Effector CD4-positive, alpha-beta T cell (primary cell): ENCODE data around the gene TTC1.
"Not testable (repeated sequence)": the region's sequence is repeated elsewhere in the genome, so short reads cannot be mapped to it uniquely, and the experiment has no call there.

Experiments
- DNase-seq: peaks from one replicate; pipeline ENCODE4 v3.0.0-alpha.2; 2020

Gene TTC1

DNA sequence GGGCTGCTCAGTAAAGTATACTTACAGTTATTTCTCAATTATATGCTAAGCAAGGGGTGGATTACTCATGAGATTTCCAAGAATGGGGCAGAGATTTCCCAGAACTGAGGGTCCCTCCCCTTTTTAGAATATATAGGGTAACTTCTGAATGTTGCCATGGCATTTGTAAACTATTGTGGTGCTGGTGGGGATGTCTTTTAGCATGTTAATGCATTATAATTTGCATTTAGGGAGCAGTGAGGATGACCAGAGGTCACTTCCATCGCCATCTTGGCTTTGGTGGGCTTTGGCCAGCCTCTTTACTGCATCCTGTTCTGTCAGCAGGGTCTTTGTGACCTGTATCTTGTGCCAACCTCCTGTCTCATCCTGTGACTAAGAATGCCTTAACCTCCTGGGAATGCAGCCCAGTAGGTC, 35.5 kb downstream of the TTC1 start:
- no peak for DNase-seq

DNA sequence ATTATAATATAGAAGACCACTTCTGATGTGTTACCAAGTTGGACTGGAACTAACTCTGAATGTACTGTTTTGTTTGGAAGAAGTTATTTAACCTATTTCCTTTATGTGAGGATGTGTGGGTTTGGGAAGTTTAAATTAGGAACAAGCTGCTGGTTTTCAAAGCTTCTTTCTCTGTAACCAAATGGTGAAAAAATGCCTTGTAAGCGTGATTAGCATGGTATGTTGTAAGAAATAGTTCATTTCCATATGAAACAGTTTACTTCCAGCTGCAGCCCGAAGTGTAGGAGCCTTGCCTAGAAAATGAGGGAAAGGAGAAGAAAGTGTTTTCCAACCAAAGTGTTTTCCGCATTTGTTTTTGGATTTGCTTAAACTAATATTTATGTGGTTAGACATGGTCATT, 36.0 kb downstream of the TTC1 start:
- DNase-seq: no peak

DNA sequence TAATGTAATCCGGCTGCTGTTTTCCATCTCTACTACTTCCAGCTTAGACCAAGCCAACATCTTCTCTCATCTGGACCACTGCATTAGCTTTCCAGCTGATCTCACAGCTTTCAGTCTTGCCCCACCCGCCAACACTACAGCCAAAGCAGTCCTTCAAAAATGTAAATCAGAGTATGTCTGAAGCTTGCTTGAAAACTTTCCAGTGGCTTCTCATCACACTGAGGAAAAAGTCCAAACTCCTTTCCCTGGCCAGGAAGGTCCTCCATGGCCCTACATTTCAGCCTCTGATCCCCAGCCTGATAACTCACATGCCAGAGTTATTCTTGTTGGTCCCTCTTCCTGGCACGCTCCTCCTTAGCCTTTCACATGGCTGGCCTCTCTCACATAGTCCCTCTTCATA, 38.5 kb downstream of the TTC1 start:
- no peak for DNase-seq

DNA sequence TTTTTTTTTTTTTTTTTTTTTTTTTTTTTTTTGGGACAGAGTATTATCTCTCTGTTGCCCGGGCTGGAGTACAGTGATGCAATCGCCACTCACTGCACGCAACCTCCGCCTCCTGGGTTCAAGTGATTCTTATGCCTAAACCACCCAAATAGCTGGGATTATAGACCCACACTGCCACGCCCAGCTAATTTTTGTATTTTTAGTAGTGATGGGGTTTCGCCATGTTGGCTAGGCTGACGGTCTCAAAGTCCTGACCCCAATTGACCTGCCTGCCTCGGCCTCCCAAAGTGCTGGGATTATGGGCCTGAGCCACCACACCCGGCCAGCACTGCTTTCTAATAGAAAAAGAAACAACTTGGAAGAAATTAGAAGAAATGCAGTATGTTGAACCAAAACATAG, 39.2 kb downstream of the TTC1 start:
- DNase-seq: no peak

DNA sequence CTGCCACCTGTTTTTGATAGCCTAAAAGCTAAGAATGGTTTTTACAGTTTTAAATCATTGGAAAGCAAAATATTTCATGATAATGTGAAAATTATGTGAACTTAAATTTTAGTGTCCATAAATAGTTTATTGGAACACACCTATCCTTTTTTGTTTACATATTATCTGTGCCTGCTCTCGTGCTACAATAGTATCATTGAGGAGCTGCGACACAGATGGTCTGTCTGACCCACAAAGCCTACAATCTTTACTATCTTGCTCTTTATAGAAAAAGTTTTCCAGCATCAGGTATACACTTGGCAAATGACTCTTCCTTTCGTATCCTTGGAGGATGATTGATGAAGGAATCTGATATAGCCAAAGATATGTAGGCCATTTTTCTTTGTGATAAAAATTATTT, 40.2 kb downstream of the TTC1 start:
- DNase-seq: no peak

DNA sequence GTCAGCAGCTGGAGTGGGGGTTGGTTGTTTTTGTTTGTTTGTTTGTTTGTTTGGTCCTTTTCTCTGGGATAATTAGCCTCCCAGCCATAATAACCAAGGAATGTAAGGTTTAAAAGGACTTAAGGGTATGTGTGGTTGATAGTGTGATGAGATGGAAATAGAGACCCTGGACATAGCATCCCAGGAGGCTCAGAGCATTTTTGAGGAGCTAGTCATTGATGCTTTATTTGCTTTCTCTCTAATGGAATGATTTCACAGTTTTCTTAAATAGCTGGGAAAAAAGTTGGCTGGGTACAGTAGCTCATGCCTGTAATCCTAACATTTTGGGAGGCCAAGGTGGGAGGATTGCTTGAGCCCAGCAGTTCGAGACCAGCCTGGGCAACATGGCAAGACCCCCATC, 45.1 kb downstream of the TTC1 start:
- DNase-seq: no peak

DNA sequence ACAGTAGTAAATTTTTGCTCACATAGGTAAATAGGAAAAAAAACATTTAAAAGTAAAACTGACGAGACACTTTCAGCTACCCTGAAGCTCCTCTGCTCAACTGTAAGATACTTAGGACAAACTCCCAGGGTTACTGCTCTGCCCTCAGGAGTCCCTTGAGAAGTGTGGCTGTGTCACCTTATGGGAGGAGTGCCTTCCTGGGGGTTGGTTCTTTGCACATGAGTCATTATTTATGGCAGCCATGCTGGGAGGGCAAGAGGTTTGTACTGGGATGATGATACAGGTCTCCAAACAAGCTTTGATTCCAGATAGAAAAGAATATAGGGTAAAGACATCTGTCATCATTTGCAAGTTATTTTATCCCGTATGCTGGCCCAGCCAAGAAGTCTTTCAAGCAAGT, 45.9 kb downstream of the TTC1 start:
- no peak for DNase-seq

DNA sequence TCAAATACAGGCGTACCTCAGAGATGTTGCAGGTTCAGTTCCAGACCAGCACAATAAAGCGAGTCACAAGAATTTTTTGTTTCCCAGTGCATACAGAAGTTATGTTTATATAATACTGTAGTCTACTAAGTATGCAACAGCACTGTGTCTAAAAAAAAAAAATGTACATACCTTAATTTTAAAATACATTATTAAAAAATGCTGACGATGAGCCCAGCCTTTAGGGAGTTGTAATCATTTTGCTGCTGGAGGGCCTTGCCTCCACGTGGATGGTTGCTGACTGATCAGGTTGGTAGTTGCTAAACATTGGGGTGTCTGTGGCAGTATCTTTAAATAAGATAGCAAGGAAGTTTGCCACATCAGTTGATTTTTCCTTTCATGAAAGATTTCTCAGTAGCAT, 48.3 kb downstream of the TTC1 start:
- no peak for DNase-seq

DNA sequence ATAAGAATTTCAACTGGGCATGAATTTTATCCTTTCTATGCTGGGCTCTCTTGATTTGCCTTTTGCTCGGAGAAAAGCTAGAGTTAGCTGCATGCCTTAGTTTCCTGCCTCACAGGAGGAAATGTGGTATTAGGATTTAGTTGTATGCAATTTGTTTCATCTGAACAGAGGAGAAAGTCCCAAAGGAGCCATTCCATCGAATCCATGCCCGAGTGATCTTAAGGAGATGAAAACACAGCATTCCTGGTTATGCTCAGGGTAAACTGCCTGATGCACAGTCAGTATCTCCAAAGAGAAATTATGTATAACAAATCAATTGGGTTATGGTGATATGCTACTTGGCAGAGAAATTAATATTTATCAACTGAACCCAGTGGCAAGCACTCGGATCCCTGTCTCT, 51.1 kb downstream of the TTC1 start:
- DNase-seq: no peak

DNA sequence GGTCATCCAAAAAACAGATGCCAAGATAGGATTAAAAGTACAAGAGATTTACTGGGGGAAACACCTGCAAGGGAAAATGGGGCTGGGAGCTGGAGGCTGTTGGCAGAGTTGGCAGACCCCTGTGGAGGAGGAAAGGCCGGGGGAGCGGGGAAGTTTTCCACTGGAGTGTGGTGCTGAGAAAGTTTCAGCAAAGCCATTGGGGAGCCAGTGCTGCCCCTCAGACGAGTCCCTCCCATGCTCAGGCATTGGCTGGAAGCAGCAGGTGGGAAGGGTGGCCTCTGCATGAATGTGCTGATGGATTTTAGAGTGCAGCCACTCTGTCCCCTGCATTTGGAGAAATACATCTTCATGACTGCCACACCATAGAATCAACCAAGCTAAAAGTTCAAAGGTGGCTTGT, 52.8 kb downstream of the TTC1 start:
- no peak for DNase-seq

DNA sequence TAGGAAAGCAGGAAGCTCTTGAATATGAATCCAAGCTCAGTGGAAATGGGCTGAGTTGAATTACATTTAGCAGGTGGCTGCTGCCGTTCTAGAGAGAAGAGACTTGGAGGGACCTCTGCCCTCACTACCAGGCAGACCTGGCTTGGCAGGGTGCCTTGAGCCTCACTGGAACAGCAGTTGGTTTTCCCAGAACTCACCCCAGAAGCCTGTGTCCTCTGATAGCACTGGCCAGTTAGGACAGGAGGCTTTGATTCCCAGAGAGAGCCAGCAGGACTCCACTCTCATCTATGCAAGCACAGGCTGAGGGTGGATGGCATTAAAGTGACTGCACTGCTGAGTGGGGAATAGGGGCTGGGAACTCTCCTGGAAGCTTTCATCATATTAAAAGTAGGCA, 55.5 kb downstream of the TTC1 start:
- no peak for DNase-seq

DNA sequence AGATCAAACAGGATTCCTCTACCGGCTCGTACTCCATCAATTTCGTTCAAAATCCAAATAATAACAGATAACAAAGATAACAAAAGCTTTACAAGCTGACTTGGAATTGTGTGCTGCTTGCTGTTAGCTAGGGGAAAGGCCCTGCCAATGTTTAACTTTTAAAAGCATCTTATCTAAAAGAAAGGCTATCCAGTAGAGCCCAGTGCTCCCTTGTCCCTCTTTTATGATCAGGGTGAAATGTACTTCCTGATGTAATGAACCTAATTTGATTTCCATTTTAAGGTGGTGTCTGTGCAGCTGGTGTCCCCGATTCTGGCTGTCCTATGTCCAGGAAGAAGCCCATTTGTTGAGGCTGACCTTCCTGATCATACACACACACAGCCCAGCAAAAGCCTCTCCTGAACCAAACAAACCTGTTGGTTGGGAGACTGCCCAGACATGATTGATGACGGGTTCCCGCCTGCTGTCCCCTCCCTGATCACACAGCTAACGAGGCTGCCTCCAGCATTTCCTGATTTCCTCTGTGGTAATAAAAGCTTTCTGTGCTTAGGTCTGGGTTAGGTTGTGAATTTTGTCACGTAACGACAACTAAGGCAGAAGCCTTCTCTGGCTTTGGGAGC, 56.2 kb downstream of the TTC1 start:
- no peak for DNase-seq

DNA sequence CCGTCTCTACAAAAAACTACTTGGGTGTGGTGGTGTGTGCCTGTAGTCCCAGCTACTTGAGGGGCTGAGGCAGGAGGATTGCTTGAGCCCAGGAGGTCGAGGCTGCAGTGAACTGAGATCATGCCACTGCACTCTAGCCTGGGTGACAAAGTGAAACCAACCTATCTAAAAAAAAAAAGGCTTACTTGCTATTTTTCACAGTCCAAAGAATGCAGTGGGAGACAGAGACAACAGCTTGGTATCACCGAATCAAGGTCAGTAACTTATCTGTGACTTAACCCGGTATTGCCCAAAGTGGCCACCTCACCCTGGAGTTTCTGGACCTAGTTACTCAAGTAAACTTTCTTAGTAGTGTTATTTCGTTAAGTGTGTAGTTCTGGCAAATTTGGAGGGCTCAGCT, 60.2 kb downstream of the TTC1 start:
- DNase-seq: not testable (repeated sequence)

DNA sequence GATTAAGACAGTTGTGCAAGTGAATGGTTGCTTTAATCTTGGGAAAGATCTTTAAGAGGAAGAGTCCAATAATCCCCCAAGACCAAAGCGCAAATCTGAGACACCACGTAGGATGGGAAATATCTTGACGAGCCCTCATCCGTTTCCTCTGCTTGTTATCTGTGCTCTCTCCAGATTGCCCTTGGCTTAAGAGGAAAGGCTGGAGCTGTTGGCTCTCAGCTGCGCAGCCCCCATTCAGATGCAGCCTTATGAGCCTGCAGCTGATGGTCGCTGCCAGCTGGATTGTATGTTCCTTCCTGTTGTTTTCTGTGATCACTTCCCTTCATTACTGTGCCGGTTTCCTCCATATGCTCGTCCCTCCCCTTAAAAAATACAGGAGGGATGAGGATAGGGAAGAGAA, 62.6 kb downstream of the TTC1 start:
- DNase-seq: no peak

DNA sequence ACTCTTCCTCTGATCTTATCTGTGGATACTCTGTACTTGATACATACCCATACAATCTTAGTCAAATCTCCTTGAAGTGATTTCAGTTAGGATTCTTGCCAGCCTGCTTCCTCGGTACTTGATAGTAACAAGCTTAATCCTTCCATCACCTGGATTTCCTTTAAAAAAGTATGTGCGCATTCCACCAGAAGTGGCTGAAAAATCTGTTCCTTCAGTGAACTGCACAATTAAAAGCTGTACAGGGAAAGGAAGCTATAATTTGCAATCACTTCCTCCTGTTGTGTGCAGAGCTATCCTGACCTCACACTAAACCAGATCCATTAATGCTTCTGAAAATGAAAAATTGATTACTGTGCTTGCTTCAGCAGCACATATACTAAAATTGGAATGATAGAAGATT, 63.0 kb downstream of the TTC1 start:
- DNase-seq: no peak

DNA sequence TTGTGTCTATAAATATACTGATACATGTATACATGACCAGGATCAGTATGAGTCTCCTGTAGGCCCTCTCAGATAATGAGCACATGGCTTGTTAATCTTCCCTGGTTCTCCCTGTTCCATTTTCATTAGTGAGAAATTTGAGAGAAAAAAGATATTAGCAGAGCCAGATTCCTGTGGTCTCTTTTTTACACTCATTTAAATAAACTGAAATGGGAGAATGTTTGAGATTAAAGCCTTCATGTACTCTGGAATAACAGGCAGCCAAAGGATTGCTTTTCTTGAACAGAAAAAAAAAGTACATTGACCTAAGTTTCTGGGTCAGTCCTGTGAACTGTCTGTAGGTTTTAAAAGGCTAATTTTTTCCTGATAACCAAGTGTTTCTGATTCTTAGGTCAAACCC, 66.1 kb downstream of the TTC1 start:
- no peak for DNase-seq

DNA sequence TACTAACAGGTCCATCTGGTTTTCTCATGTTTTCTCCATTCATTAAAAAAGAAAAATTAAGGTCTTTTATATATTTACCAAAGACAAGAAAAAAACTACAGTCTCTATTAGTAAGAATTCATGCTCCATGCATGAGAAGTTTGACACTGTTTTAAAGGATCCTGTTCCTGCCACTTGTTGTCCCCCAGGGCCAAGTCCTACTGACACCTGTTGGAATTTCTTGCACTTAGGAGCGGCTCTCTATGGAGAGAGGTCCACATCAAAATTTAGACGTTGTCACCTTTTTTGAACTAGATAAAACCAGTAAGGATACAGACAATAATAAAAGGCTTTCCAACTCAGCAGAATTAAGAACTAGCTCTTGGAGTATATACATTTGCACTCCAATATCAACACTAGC, 68.1 kb downstream of the TTC1 start:
- no peak for DNase-seq

DNA sequence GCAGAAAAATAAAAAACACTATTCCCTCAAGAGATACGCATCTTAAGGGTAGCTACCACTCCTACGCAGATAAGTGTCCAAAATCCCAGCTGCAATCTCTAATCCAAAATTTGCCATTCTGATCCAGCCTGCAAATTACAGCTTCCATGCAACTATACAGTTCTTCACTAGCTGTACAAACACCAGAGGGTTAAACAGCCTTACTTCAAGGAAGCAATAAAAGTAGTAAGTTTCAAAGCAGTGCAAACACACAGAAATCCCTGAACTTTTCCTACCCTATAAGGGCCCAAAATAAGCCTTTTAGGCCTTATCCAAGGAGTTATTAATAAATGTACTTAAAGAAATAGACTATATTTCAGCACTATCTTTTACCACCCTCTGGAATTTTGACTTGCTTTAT, 70.8 kb downstream of the TTC1 start:
- no peak for DNase-seq

DNA sequence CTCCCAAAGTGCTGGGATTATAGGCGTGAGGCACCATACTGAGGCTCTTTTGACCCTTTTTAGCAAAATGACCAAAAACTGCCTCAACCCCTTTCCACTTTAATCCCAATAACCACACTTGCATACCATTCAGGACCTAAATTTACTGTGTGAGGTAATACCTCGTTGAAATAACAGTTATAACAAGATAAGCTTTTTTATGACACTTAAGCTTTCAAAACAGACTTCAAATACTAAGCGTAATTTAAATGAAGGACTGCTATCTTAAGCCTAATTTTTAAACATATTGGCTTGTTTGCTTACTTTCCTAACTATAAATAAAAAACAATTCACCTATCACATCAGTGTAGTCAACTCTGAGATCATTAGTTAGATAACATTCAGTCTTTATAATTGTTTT, 72.6 kb downstream of the TTC1 start:
- no peak for DNase-seq

DNA sequence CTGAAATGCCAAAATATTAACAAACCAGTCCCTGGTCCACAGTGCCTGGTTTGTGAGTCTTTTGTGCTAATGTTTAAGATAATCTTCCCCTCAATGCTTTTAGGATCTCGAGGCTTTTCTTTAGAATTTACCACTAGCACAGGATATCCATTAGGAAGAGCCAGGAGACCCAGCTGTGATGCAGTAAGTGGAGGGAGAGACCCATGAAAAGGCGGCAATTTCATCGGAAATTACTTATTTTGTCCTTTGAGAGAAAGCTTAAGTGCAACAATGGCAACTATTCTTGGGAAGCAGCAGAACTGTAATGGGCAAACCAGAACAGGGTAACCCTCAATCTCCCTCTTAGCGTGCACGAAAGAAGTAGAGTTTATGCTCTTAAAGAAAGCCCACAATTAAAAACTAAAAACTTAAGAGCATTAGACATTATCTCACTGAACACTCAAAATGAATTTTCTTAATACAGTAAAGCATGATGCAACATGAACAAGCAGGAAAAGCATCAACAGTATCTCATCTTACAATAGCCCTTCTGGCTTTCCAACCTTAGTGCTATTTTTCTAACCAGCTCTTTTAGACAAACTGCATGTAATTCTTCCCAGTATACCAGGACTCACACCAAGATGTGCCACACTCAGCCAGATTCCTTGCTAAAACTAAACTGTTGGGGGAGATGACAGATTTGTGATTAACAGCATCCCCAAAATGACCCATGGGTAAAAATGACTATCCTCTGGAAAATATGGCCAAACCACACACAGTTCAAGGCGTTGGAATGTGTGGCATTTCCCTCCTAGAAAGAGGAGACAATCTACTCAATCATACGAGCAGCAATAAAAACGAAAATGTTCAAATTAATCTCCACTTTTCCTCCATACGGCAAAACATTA, 73.9 kb downstream of the TTC1 start:
- DNase-seq: no peak

DNA sequence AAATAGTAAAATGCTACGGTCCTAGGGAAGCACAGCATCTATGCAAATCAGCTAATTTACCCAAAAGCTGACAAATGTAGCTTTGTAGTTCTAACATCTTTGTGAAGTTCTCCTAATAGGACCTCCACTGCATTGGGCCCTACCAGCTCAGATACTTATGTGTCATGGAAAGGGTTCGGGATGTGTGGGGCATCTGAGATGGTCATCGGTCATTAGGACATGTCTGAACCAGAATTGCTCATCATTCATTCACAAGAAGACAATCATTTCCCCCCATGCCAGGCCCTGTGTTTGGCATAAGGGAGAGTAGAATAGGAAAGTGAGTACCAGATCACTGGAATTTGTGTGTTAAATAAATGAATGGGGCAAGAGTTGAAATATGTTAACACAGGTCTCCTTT, 74.6 kb downstream of the TTC1 start:
- no peak for DNase-seq

DNA sequence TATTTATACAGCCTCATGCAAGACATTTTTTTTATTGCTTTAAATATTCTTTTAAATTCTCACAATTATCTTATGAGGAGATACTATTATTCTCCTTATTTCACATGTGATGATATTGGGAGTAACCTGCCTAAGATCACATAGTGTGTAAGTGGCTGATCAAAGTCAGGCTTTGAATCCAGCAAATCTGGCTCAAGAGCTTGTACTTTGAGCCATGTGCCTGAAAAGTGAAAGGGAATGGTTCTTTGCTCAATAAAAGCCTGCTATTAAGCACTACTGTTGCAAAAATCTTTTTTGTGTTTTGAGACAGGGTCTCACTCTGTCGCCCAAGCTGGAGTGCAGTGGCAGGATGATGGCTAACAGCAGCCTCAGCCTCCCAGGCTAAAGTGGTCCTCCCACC, 75.2 kb downstream of the TTC1 start:
- no peak for DNase-seq

DNA sequence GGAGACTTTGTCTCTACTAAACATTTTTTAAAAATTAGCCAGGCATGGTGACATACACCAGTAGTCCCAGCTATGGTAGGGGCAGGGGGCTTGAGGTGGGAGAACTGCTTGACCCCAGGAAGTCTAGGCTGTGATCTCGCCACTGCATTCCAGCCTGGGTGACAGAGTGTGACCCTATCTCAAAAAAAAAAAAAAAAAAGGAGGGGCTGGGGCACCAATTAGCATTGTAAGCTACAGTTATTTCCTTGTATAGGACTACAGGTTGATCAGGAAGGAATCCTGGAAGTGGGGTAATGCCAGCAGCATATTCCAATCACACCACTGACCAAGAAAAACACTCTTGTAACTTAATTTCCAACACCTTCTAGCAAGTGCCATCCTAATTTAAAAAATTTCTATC, 78.3 kb downstream of the TTC1 start:
- DNase-seq: no peak

DNA sequence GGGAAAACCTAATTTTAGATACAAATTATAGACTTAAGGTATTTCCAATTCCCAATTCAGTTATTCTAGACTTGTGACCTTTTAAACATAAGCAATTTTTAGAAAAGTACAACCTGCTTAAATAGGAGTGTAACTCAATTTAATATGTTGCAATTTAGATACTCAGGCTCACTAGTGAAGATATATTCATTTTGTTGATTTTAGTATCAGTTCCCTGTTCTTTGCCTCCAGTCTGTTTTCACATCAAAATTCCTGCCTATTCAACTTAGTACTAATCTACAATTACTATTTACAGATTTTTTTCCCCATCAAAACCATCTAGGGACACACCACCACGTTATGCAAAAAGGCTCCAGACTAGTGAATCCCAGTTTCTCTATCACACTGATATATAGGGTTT, 79.9 kb downstream of the TTC1 start:
- no peak for DNase-seq

DNA sequence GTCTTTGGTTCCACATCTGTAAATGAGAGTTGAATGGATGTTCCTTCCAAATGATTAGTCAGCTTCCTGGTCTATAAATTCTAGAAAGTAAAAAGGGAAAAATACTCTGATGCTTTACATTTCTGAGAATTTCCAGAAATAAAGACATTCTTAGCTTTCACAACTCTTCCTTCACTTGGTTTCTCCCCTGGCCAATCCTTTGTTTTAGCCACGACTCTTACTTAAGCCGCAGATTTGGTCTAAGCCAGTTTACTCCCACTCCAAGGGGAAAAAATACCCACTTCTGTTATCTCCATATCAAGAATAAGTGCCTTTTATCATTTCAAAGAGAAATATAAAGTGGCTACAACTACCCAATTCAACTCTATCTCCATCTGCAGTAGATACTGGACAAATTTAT, 80.6 kb downstream of the TTC1 start:
- DNase-seq: no peak
